LNCAP (cell line): ENCODE measurements around the gene GPR179.

ENCODE experiments used
- CTCF ChIP-seq: fragments of 450-650 bp; IDR thresholded peaks from 2 replicates; pipeline ENCODE4 v1.5.1; 2017; ENCODE audit warnings: mild to moderate bottlenecking

GPR179 gene

GRCh38 chr17:38343608-38344419 is at the start of gene GPR179:
Gene GPR179 (minus strand): TSS chr17:38343956. CDS start chr17:38343789, 167 bp downstream.
- no peak for TF ChIP-seq CTCF

- TF ChIP-seq CTCF: no peak
Observed at GRCh38 chr17:38379448-38379847, 35.7 kb upstream of the GPR179 start.

- no peak for TF ChIP-seq CTCF
Observed at GRCh38 chr17:38369124-38369886, 25.5 kb upstream of the GPR179 start.

- no peak for TF ChIP-seq CTCF
Observed at GRCh38 chr17:38364741-38365140, 21.0 kb upstream of the GPR179 start.

- TF ChIP-seq CTCF: no peak
Observed at GRCh38 chr17:38363016-38363415, 19.3 kb upstream of the GPR179 start.

- TF ChIP-seq CTCF: no peak
Observed at GRCh38 chr17:38361694-38362465, 18.1 kb upstream of the GPR179 start.
